Measurements from ENCODE around the gene FAT1. TPM values are rescaled to one million over a fixed set of nuclear protein-coding genes. Genes with fewer than 3 reads are reported as not detected.

FAT1 gene
- polyA plus RNA-seq, 1 donor from 2014 or later, result 19.8 TPM

GRCh38 chr4:186630128-186630527 is 93.5 kb downstream of the FAT1 start:
- no peak overlapping the region for H3K27ac ChIP-seq (ENCODE audit: low read length)
- no peaks in the 10 kb centered on the region for H3F3A ChIP-seq (ENCODE audit: insufficient read depth, low read length, poor library complexity, severe bottlenecking)
- no peaks in the 10 kb centered on the region for H3K27me3 ChIP-seq (ENCODE audit: insufficient read depth, low read depth, low read length)
- H3K9me2 ChIP-seq (ENCODE audit: insufficient read depth, low read length), result no peaks in the 10 kb centered on the region
- H3K79me2 ChIP-seq (replicated peaks; ENCODE audit: insufficient read depth, low read length), result no peaks in the 10 kb centered on the region
- H3K4me3 ChIP-seq (ENCODE audit: low read length), result no peak overlapping the region
- no peaks in the 10 kb centered on the region for H4K20me1 ChIP-seq (ENCODE audit: insufficient read depth)
- H3K4me2 ChIP-seq (ENCODE audit: low read length), result no peak overlapping the region
- no peak overlapping the region for H2AFZ ChIP-seq (ENCODE audit: low read depth, low read length)
- no peak overlapping the region for H3K9ac ChIP-seq (ENCODE audit: low read length)
- H3K36me3 ChIP-seq (ENCODE audit: insufficient read depth, low read length), result no peaks in the 10 kb centered on the region
- H3K9me3 ChIP-seq (ENCODE audit: low read length), result no peaks in the 10 kb centered on the region
- TF ChIP-seq RAD21 (conservative IDR thresholded peaks at IDR 0.05), result no peak
- no peak for TF ChIP-seq EZH2 (IDR thresholded peaks at IDR 0.05; ENCODE audit: borderline replicate concordance, insufficient read depth, low read length, poor library complexity, severe bottlenecking)
- no peak for TF ChIP-seq POLR2AphosphoS5 (IDR thresholded peaks at IDR 0.05)
- TF ChIP-seq SMC3 (conservative IDR thresholded peaks at IDR 0.05; ENCODE audit: poor library complexity), result no peak
- no peak for TF ChIP-seq CTCF (IDR thresholded peaks at IDR 0.05; ENCODE audit: poor library complexity, severe bottlenecking)
- no peak for TF ChIP-seq REST (IDR thresholded peaks at IDR 0.05; ENCODE audit: borderline replicate concordance)
- no peak for TF ChIP-seq EP300 (conservative IDR thresholded peaks at IDR 0.05; ENCODE audit: poor library complexity, severe bottlenecking)
- TF ChIP-seq TAF1 (IDR thresholded peaks at IDR 0.05; ENCODE audit: low read depth), result no peak
- TF ChIP-seq MXI1 (conservative IDR thresholded peaks at IDR 0.05; ENCODE audit: poor library complexity, severe bottlenecking), result no peak

- H3K9ac ChIP-seq (ENCODE audit: low read length), result no peak overlapping the region
- H3K4me2 ChIP-seq (ENCODE audit: low read length), result no peak overlapping the region
- no peaks in the 10 kb centered on the region for H4K20me1 ChIP-seq (ENCODE audit: insufficient read depth)
- no peaks in the 10 kb centered on the region for H3K79me2 ChIP-seq (replicated peaks; ENCODE audit: insufficient read depth, low read length)
- H3K27ac ChIP-seq (ENCODE audit: low read length), result no peak overlapping the region
- H3K9me2 ChIP-seq (ENCODE audit: insufficient read depth, low read length), result no peaks in the 10 kb centered on the region
- no peak overlapping the region for H3K4me3 ChIP-seq (ENCODE audit: low read length)
- no peaks in the 10 kb centered on the region for H3K27me3 ChIP-seq (ENCODE audit: insufficient read depth, low read depth, low read length)
- H3K9me3 ChIP-seq (ENCODE audit: low read length), result no peaks in the 10 kb centered on the region
- H3F3A ChIP-seq (ENCODE audit: insufficient read depth, low read length, poor library complexity, severe bottlenecking), result no peaks in the 10 kb centered on the region
- H3K36me3 ChIP-seq (ENCODE audit: insufficient read depth, low read length), result no peaks in the 10 kb centered on the region
- TF ChIP-seq POLR2AphosphoS5 (IDR thresholded peaks at IDR 0.05) (no peak), REST (IDR thresholded peaks at IDR 0.05; ENCODE audit: borderline replicate concordance) (no peak), EZH2 (IDR thresholded peaks at IDR 0.05; ENCODE audit: borderline replicate concordance, insufficient read depth, low read length, poor library complexity, severe bottlenecking) (no peak), EP300 (conservative IDR thresholded peaks at IDR 0.05; ENCODE audit: poor library complexity, severe bottlenecking) (no peak), MXI1 (conservative IDR thresholded peaks at IDR 0.05; ENCODE audit: poor library complexity, severe bottlenecking) (no peak), CTCF (IDR thresholded peaks at IDR 0.05; ENCODE audit: poor library complexity, severe bottlenecking) (no peak), RAD21 (conservative IDR thresholded peaks at IDR 0.05) (no peak), SMC3 (conservative IDR thresholded peaks at IDR 0.05; ENCODE audit: poor library complexity) (no peak), TAF1 (IDR thresholded peaks at IDR 0.05; ENCODE audit: low read depth) (no peak)
- H2AFZ ChIP-seq (ENCODE audit: low read depth, low read length), result no peak overlapping the region
These were observed 95.5 kb downstream of the FAT1 start for GRCh38 chr4:186628058-186628711.

Data from neural cell (in vitro differentiated cells).